Measurements from ENCODE around the gene POMGNT2.

Gene POMGNT2

DNA sequence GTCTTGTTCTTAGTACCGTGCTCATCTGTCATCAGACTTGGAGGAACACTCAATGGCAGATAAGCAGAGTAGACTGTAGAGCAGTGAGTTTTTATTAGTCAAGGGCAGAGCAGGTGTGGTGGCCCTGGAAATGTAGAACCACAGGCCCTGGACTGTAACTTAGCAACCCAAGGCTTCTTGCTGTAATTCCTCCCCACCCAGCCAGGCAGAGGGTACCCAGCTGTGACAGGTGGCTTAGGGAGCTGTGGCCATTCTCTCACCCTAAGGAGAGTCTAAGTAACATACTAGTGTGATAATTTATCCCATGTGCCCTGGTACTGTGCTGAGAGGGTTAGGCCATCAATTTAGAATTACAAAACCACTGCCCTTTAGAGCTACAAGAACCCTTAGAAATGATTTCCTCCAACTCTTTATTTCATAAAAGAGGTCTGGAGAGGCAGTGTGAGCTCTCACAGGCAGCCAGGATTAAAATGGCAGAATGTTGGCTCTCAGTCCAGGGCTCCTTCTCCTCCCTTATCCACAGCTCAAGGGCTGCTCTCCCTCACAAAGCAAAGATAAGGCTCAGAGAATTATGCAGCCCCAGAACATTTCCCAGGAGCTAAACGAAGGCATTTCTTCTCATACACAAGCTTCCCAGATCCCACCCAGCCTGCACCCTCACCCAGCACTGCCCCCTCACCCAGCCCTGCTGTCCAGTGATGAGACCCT, 3.0 kb downstream of the POMGNT2 start:
- no peak for DNase-seq

DNA sequence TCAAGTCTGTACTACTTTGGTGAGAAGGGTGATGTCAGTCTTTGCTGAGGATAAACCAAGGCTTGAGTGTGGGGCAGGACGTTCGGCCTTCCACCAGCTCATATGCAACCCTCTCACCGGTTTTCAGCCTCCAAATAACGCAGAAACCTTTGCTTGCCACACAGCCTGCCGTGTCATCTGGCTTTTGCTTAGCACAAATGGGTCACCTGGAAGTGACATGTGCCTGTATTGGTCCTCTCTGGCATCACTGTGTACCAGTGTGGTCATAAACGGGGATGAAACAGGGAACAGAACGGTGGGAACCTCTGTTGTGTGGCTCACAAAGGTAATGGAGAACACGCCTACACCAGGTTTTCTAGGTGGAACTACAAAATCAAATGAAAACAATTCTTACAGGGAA, 7.1 kb downstream of the POMGNT2 start:
- no peak for DNase-seq

DNA sequence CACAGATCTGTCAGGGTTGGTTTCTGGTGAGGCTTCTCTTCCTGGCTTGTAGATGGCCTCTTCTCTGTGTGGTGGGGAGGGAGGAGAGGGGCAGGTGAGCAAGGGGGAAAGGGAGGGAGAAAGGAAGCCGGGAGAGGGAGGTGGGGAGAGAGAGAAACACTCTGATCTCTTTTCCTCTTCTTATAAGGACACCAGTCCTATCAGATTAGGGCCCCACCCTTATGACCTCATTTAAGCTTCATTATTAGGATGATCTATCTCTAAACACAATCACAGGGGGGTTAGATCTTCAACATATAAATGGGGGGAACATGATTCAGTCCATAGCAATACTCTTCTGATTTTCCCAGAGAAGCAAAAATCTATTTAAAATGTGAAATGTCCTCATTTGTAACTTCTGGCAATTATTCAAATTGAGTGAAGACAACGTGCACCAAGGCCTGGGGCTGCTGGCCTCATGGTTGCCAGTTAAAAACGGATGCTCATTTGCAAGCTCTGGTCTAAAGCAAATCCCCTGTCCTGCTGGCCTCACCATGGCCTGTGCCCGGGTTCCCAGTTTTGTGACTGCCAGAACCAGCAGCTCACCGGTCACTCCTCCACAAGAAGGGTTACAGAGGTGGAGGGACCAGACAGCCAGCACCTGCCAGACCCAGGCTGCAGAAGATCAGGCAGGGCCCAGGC, 8.3 kb downstream of the POMGNT2 start:
- DNase-seq = no peak

DNA sequence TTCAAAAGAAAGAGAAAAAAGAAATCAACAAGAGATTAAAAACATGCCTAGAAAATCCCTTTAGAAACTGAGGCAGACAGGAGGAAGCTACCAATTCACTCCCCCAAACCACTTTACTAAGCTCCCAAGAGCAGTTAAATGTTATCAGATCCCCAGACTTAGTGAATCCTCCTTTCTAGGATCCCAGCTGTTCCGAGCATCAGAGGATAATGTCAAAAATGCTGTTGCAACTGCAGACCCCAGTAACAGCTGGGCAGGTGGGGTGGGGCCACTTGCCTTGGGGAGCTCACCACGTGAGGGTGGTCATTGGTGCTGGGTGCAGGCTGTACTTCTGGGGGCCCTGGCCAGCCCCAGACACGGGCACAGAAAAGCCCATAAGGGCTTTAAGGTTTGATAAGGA, 9.1 kb downstream of the POMGNT2 start:
- no peak for DNase-seq

DNA sequence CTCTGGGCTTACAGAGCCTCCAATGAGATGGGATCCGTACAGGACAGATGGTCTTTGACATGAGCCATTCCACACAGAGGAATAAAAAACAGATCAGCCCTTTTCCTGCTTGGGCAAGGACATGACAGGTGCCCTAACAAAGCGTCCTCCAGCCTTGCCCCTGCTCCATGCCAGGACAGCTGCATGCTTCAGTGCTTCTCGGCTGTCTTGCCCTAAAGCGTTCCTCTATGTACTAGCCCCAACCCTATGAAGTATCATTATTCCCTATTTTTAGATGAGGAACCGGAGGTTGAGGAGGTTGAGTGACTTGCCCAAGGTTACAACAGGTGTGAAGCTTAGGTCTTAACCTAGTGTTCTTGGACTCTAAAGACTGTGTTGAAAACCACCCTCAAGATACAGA, 10.5 kb downstream of the POMGNT2 start:
- DNase-seq = no peak

DNA sequence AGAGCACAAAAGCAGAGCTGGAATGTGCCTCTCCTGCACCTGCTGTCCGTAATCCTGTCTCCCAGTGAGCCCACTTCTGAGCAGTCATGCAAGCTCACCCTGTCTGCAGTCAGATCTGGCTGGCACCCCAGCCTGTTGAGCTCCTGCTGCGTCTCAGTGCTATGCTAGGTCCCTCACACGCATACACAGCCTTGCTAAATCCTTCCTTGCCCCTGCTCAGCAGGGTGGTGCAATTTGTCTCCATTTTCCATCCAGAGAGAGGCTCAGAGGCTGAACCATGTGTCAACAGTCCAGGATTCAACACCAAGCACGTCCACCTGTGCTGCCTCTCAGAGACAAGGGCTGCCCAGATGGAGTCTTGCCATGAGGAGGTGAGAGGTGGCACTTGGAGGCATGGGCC, 11.0 kb downstream of the POMGNT2 start:
- no peak for DNase-seq

DNA sequence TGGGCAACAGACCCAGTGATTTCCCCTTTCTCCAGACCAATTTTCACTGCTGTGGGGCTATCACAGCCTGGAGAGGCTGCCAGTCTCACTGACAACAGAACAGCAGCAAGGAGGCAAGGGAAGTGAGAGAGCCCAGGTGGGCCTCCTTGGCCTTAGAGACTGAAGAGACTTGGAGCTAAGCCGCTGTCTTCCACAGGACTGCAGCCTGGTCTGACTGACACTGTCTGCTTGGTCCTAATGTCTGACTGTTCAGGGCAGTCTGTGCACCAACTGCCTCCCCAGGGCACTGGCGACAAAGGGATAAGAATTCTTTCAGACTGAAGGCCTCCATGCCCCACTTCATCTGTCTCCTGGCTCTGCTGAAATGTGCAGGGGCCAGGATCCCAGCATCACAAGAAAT, 11.5 kb downstream of the POMGNT2 start:
- DNase-seq = no peak

DNA sequence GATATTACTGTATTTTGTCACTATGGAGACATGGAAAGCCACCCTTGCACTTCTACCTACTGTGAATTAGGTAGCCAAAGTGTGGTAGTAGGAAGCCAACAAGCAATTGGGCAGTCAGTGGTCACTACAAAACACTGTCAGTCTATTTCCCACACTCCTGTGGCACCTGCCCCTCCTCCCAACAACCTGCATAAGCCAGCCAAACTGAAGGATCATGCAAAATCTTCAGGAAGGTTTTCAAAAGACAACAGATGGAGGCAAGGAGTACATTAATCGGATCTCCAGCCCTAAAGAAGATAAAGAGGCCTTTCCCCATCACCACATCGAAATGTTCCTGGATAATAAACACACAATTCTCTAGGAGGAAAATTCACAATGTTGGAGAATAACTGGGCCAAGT, 11.9 kb downstream of the POMGNT2 start:
- no peak for DNase-seq

DNA sequence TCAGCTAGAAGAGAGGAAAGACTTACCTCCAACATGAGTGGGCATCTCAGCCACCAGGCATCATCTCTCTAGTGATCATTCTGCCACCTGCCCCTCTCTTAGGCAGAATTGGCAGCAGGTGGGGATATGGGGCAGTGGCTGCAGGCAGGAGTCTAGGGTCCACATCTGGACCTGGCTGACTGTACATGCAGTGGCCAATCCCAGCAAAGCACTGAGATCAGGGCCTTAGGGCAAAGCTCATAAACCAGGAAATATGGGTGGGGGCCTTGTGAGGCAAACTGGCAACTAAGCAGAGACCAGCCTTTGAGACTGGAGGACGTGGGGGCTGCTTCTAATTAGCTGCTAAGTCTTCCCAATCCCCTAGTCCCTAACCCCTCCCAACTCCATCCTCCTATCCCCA, 12.9 kb downstream of the POMGNT2 start:
- DNase-seq = no peak

DNA sequence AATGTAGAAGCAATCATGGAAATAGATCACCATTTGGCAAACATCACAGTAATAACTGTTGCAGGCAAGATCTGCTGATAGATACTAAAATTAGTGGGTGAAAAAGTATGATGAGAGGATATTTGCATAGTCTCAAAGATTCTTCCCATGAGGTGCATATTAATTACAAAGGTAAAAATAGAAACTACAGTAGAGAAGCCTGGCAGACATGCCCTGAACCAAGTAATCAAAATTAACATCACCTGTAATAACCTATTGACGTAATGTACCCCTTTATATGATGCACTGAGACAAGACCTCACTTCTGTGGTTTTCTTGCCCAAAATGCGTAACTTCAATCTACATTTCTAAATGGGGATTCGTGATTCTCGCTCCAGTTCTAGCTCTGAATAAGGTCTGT, 14.4 kb downstream of the POMGNT2 start:
- DNase-seq = no peak

DNA sequence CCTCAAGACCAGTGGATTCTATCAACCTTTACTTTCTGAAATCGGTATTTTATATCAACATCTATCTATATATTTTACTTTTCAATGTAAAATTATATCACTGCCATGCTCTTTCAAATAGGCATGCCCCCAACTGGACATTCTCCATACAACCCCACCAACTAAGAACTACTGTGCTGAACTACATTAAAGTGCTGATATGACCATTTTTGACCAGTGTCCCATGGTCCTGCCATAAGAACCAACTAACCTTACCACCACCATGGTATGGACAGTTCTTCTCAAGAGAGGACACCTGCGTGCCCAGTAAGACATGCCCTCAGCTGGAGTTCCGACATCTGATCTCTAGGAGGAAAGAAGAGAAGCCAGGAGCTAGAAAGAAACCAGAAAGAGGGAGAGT, 15.6 kb downstream of the POMGNT2 start:
- DNase-seq = no peak

DNA sequence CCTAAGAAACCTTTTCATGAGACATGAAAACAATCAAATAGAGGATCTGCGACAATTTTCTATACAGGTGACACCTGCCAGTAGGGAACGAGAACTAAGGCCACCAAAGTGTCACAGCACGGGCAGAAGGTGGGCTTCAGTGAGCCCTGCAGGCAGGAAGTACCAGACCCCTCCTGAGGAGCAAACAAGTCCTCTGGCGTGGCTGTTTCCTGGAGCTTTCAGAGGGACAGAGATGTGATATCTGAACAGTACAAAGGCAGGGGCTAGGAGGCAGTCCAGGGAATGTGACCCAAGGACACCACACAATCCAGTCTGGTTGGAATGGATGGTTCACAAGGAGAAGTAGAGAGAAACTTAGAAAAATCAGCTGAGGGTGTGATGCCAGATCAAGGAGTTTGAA, 16.8 kb downstream of the POMGNT2 start:
- DNase-seq = no peak

DNA sequence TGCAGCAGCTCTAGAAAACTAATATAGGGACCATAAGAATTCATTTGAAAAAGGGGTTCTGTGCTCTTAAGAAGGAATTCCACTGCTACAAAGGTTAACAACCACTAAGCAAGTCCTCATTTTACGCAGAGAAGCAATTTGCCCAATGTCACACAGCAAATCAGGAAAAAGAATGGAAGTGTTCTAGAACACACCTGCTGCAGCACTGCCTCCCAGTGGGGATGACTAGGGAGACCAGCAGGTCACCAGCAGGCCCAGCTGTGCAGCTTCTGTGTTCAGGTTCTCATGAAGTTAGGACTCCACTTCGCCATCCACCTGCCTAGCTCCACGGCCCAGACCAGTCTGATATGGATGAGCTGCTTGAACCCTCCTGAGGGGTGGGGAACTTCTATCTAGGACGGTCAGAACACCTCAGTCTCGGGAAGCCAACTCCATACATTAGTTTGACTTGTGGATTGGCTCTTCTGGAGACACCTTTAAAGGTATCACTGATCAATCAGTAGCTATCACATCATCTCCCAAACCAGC, 18.6 kb downstream of the POMGNT2 start:
- no peak for DNase-seq

DNA sequence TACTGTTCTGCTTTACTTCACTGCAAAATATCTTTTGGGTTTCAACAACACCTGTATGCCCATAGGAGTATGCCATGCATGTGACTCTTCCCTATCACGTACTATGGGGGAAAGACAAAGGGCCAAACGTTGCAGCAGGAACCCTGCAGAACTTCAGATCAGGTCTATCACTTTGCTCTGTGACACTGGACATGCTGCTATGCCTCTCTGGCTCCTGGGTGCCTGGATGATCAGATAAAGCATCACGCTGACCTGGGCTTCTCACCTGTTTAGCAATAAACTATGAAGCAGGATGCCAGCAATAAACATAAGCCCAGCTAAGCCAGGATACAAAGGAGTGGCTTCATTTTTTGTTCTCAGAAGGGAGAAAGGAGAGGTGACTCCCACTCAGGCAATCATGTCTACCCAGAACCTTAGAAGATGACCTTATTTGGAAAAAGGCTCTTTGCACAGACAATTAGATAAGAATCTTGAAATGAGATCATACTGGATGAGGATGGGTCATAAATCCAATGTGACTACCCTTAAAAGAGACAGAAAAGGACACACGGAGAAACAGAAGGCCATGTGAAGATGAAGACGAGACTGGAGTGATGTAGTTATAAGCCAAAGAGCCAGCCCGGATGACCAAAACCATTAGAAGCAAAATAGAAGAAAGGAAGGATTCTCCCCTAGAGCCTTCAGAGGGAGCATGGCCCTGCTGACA, 19.3 kb downstream of the POMGNT2 start:
- DNase-seq = no peak

DNA sequence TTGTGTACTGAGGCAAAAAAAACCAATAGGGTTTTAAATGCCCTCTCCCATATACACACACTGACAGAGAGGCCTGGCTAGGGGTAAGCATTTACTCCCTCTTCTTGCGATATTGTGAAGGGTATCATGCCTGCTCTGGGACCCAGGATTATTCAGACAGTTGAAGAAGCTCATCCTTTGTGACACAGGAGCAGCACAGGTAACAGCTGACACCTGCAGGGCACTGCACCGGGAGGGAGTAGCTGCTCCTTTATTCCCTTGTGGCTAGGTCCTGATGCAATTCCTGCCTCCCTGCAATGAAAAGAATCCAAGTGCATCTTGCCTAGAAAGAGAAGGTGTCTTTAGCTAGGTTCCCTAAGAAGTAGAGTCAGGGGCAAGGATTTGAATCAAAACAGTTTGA, 23.4 kb downstream of the POMGNT2 start:
- DNase-seq = no peak

DNA sequence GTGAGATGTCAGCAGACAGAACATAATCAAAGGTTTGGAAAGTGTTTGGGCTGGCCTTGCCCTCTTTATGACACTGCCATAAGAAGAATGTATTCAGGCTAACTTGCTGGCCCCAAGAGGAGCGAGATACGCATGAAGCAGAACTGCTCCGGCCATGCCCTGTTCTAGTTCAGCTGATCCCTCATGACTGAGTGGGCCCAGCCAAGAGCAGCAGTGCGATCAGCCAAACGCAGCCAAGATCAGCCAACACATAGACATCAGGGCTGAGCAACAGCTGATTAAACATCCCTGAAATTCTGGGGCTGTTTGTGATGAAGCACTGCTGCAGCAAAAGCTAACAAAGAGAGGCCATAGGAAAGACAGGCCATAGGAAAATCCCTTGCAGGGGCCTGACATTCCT, 24.1 kb downstream of the POMGNT2 start:
- no peak for DNase-seq

DNA sequence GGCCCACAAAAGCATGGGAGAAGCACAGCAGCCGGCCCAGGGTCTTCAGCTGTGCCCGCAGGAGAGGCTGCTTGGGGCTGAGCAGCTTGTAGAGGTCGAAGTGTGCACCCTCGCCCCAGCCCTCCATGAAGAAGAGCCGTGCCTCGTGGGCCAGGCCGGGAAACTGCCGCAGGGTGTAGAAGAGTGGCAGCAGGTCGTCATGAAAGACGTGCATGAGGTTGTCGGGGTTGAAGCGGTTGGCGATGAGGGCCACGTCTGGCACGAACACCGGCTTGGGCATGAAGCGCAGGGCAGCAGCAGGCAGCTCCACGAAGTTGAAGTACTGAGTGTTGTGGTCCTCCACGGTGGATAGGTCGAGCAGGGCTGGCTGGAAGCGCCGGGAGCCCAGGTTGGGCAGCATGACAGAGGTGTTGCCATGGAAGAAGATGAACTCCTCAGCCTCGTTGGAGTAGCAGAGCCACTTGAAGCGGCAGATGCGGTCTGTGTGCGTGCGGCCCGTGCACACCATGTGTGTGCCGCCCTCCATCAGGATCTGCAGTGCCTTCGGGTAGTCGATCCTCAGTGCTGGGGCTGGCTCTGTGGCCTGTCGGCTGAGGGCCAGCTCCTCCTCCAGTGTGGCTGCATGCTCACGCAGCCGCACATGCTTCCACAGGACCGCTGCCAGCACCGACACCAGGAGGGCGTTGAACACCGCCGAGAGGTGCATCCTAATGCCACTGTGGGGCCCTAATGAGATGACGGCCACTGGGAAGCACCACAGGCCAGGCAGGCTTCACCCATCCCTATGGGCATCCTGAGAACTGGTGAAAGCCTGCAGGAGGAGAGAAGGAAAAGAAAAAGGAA, 24.9 kb downstream of the POMGNT2 start:
- DNase-seq = no peak

DNA sequence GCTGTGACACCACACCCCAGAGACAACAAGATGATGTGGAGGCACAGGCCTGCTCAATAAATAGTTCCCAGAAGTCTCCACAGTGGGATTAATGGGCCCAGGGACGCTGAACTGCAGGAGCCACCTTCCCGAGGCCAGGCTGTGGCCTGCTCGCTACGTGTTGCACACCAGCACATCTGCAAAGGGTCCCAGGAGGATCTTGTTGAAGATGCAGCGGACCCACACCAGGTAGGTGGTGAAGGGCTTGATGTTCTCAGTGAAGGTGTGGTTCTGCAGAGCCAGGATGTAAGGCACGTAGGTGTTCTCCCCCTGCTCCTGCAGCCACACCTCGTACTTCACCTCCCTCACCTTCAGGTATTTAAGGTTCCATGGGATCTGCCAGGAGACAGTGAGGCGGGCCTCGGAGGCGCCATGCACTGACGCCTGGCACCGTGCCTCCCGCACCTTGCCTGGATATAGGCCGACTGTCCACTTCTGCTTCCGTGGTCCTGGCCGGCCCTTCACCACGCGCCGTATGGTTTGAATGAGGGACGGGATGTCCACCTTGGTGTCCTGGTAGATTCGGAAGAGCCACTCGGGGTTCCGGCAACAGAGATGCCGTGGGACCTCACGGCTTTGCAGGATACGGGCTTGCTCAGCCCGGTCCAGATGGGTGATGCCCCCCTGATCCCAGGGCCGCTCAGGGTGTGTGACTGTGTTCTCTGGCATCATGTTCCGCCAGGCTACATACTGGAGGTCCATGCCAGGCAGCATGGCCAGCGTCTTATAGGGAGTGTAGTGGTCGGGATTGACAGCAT, 26.1 kb downstream of the POMGNT2 start:
- DNase-seq = no peak

DNA sequence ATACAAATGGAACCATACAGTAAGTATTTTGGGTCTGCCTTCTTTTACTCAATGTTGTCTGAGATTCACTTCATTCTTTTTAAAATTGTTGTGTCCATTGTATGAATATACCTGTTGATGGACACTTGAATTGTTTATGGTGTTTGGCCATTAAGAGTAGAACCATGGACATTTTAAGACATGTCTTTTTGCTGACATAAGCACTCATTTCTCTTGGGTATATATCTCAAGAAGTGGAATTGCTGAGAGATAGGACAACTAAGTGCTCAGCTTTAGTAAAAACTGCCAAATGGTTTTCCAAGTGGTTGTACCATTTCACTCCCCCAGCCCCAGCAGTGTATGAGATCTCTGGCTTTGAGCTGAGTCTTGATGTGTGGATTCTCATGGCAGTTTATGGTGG, 28.2 kb downstream of the POMGNT2 start:
- DNase-seq = no peak

DNA sequence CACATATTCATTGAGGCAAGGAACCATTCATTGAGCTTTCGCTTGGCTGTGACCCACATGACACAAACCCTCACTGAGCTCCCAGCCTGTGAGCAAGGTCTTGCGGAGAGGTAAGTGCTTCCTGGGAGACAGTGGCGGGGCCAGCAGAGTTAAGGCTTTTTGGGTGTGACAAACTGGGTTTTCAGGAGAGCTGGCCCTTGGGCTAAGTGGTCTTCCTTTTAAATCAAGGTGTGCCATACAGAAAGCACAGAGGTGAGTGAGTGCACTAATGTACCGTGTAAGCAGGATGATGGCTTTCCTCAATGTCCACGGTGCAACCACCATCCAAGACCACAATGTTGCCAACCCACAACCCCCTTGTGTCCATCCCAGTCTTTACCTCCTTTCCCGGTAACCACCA, 28.6 kb downstream of the POMGNT2 start:
- no peak for DNase-seq

DNA sequence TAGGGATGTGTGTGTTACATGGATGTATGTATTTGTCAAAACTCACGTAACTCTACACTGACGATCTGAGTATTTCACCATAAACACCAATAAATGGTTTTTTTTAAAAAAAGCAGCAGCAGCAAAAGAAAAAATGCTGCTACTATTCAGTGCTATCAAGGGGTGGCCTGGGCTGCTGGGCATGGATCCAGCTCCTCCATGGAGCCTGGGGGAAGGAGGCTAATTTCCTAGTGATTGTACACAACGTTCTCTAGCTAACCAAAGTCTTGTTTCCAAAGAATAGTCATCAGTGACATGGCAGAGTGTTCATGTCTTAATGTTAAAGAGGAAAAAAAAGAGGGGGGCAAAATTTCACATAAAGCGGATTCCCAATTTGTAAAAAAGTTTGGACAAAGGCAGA, 29.0 kb downstream of the POMGNT2 start:
- no peak for DNase-seq
